NCI-H446 (cell line): ENCODE data around the gene TMEM18.

Experiments used
- DNase-seq, 2 experiments: peaks; one replicate each; lab custom pipeline; 2025; lab: John Stamatoyannopoulos, UW

TMEM18 gene

DNA sequence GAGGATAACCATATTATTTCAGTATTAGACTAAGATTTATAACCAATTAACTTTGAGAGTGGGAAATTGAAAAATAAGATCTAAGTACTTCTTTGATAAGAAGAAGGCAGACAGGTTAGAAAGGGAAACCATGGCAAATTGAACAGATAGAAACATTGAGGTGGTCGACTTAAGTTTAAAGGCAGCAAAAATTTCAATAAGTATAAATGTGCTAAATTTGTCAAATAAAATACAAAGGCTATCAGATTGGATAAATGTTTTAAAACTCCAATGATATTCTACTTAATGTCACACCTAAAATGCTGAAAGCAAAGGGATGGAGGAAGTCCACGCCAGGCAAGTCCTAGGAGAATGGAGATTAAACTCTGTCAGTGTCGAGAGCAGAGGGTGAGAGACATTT lies 59.2 kb downstream of the TMEM18 start:
- no peak for DNase-seq
